ENCODE measurements around the gene SGSM1.

SGSM1 gene

GRCh38 chr22:24926849-24927579 is 121.0 kb downstream of the SGSM1 start:
- Histone ChIP-seq H3K36me3 (ENCODE audit: control insufficient read depth, insufficient read depth, low read length) (no peaks in the 10 kb centered on the region), H3K4me3 (replicated peaks; ENCODE audit: low read depth, low read length) (no peak overlapping the region), H3K27me3 (replicated peaks; ENCODE audit: control insufficient read depth, insufficient read depth, low read length) (peaks cover 2% of the 10 kb centered on the region)
- DNase-seq (ENCODE audit: extremely low read depth, insufficient read length): no peak
- TF ChIP-seq CTCF (IDR thresholded peaks at IDR 0.05; ENCODE audit: insufficient read depth, low read length, poor library complexity, severe bottlenecking): no peak

GRCh38 chr22:24928322-24928721 is 122.3 kb downstream of the SGSM1 start:
- Histone ChIP-seq H3K4me3 (replicated peaks; ENCODE audit: low read depth, low read length) (no peak overlapping the region), H3K36me3 (ENCODE audit: control insufficient read depth, insufficient read depth, low read length) (no peaks in the 10 kb centered on the region), H3K27me3 (replicated peaks; ENCODE audit: control insufficient read depth, insufficient read depth, low read length) (peaks cover 2% of the 10 kb centered on the region)
- TF ChIP-seq CTCF (IDR thresholded peaks at IDR 0.05; ENCODE audit: insufficient read depth, low read length, poor library complexity, severe bottlenecking): no peak
- no peak for DNase-seq (ENCODE audit: extremely low read depth, insufficient read length)

- no peak for TF ChIP-seq CTCF (IDR thresholded peaks at IDR 0.05; ENCODE audit: insufficient read depth, low read length, poor library complexity, severe bottlenecking)
- DNase-seq (ENCODE audit: extremely low read depth, insufficient read length): no peak
- Histone ChIP-seq H3K4me3 (replicated peaks; ENCODE audit: low read depth, low read length) (no peak overlapping the region), H3K27me3 (replicated peaks; ENCODE audit: control insufficient read depth, insufficient read depth, low read length) (peaks cover 2% of the 10 kb centered on the region), H3K36me3 (ENCODE audit: control insufficient read depth, insufficient read depth, low read length) (no peaks in the 10 kb centered on the region)
Measured at GRCh38 chr22:24930678-24931077, 124.7 kb downstream of the SGSM1 start.

- Histone ChIP-seq H3K4me3 (replicated peaks; ENCODE audit: low read depth, low read length) (no peak overlapping the region), H3K27me3 (replicated peaks; ENCODE audit: control insufficient read depth, insufficient read depth, low read length) (no peaks in the 10 kb centered on the region), H3K36me3 (ENCODE audit: control insufficient read depth, insufficient read depth, low read length) (no peaks in the 10 kb centered on the region)
- TF ChIP-seq CTCF (IDR thresholded peaks at IDR 0.05; ENCODE audit: insufficient read depth, low read length, poor library complexity, severe bottlenecking): no peak
- no peak for DNase-seq (ENCODE audit: extremely low read depth, insufficient read length)
Measured at GRCh38 chr22:24935771-24936483, 129.9 kb downstream of the SGSM1 start.

DNA sequence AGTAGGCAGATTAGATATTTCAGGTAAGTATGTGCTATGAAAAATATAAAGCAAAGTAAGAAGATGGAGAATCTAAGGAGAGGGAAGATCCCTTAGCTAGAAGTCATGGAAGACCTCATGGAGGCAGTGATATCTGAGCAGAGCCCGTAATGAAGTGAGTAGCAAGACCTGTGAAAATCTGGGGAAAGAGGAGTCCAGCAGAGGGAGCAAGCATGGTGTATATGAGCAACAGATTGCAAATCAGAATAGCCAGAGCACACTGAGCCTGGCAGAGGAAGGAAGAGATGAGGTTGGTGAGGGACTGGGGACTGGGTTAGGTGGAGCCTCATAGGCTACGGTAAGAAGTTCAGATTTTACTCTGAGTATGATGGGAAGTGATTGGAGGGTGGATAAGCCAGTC is 131.1 kb downstream of the SGSM1 start:
- H3K4me3 ChIP-seq (replicated peaks; ENCODE audit: low read depth, low read length): no peak overlapping the region
- no peak for DNase-seq (ENCODE audit: extremely low read depth, insufficient read length)
- peak; percentile 32 for TF ChIP-seq CTCF (IDR thresholded peaks at IDR 0.05; ENCODE audit: insufficient read depth, low read length, poor library complexity, severe bottlenecking)
- no peaks in the 10 kb centered on the region for H3K27me3 ChIP-seq (replicated peaks; ENCODE audit: control insufficient read depth, insufficient read depth, low read length)
- H3K36me3 ChIP-seq (ENCODE audit: control insufficient read depth, insufficient read depth, low read length): no peaks in the 10 kb centered on the region

Data from GM06990 (cell line).